ENCODE data around the gene TMEM222. TPM values are rescaled to one million over a fixed set of nuclear protein-coding genes. Genes with fewer than 3 reads are reported as not detected.

TMEM222 gene
- total RNA-seq, 1 experiment from 2014 or later = 28.7 TPM

GRCh38 chr1:27368869-27369582 is 47.1 kb downstream of the TMEM222 start:
- POLR2A ChIA-PET = interaction anchor here (0.6 to 1.5 kb wide), 2 partner anchors 51 to 62 kb away, joined by 3 to 6 read pairs; no protein-coding TSS in a partner anchor
- no peaks in the 10 kb centered on the region for H3K36me3 Mint-ChIP-seq
- H3K4me1 Mint-ChIP-seq = peaks cover 29% of the 10 kb centered on the region
- no peak overlapping the region; the same call in 1 of the 2 replicates for H3K27ac Mint-ChIP-seq
- DNase-seq (ENCODE audit: low spot score) = no peak
- CTCF ChIA-PET = interaction anchor here (0.6 to 8.7 kb wide), 14 partner anchors 9 to 404 kb away, joined by 3 to 258 read pairs (median 4); partner anchors contain the start of genes CD164L2, FAM76A and STX12
- no peaks in the 10 kb centered on the region for H3K9me3 Mint-ChIP-seq
- H3K4me3 Mint-ChIP-seq = no peak overlapping the region
- ATAC-seq = no peak
- H3K27me3 Mint-ChIP-seq (ENCODE audit: low read depth) = peaks cover 8% of the 10 kb centered on the region
- TF ChIP-seq, protein P1, sequence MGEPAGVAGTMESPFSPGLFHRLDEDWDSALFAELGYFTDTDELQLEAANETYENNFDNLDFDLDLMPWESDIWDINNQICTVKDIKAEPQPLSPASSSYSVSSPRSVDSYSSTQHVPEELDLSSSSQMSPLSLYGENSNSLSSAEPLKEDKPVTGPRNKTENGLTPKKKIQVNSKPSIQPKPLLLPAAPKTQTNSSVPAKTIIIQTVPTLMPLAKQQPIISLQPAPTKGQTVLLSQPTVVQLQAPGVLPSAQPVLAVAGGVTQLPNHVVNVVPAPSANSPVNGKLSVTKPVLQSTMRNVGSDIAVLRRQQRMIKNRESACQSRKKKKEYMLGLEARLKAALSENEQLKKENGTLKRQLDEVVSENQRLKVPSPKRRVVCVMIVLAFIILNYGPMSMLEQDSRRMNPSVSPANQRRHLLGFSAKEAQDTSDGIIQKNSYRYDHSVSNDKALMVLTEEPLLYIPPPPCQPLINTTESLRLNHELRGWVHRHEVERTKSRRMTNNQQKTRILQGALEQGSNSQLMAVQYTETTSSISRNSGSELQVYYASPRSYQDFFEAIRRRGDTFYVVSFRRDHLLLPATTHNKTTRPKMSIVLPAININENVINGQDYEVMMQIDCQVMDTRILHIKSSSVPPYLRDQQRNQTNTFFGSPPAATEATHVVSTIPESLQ (CRISPR knock-in tag; IDR thresholded peaks at IDR 0.05) = no peak
- TF ChIP-seq ATF1 (CRISPR knock-in tag; IDR thresholded peaks at IDR 0.05) = no peak
- no peak for TF ChIP-seq HMGA2 (CRISPR knock-in tag; IDR thresholded peaks at IDR 0.05)
- no peak for TF ChIP-seq ZNF416 (CRISPR knock-in tag; IDR thresholded peaks at IDR 0.05)
- TF ChIP-seq CBFB (CRISPR knock-in tag; IDR thresholded peaks at IDR 0.05; ENCODE audit: low read depth) = no peak
- TF ChIP-seq ZNF396 (CRISPR knock-in tag; IDR thresholded peaks at IDR 0.05; ENCODE audit: borderline replicate concordance) = no peak
- no peak for TF ChIP-seq OVOL2 (CRISPR knock-in tag; IDR thresholded peaks at IDR 0.05; ENCODE audit: borderline replicate concordance)
- no peak for TF ChIP-seq RORB (CRISPR knock-in tag; IDR thresholded peaks at IDR 0.05)
- no peak for TF ChIP-seq GTF2I (CRISPR knock-in tag; conservative IDR thresholded peaks at IDR 0.05)
- no peak for TF ChIP-seq NFATC4 (CRISPR knock-in tag; IDR thresholded peaks at IDR 0.05)
- TF ChIP-seq, protein P2, sequence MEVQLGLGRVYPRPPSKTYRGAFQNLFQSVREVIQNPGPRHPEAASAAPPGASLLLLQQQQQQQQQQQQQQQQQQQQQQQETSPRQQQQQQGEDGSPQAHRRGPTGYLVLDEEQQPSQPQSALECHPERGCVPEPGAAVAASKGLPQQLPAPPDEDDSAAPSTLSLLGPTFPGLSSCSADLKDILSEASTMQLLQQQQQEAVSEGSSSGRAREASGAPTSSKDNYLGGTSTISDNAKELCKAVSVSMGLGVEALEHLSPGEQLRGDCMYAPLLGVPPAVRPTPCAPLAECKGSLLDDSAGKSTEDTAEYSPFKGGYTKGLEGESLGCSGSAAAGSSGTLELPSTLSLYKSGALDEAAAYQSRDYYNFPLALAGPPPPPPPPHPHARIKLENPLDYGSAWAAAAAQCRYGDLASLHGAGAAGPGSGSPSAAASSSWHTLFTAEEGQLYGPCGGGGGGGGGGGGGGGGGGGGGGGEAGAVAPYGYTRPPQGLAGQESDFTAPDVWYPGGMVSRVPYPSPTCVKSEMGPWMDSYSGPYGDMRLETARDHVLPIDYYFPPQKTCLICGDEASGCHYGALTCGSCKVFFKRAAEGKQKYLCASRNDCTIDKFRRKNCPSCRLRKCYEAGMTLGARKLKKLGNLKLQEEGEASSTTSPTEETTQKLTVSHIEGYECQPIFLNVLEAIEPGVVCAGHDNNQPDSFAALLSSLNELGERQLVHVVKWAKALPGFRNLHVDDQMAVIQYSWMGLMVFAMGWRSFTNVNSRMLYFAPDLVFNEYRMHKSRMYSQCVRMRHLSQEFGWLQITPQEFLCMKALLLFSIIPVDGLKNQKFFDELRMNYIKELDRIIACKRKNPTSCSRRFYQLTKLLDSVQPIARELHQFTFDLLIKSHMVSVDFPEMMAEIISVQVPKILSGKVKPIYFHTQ (CRISPR knock-in tag; IDR thresholded peaks at IDR 0.05) = no peak
- TF ChIP-seq KAT7 (CRISPR knock-in tag; IDR thresholded peaks at IDR 0.05; ENCODE audit: borderline replicate concordance) = no peak
- no peak for TF ChIP-seq ZNF263 (CRISPR knock-in tag; IDR thresholded peaks at IDR 0.05; ENCODE audit: low read depth)
- TF ChIP-seq ZBTB21 (CRISPR knock-in tag; IDR thresholded peaks at IDR 0.05; ENCODE audit: borderline replicate concordance) = no peak
- TF ChIP-seq, protein P3, sequence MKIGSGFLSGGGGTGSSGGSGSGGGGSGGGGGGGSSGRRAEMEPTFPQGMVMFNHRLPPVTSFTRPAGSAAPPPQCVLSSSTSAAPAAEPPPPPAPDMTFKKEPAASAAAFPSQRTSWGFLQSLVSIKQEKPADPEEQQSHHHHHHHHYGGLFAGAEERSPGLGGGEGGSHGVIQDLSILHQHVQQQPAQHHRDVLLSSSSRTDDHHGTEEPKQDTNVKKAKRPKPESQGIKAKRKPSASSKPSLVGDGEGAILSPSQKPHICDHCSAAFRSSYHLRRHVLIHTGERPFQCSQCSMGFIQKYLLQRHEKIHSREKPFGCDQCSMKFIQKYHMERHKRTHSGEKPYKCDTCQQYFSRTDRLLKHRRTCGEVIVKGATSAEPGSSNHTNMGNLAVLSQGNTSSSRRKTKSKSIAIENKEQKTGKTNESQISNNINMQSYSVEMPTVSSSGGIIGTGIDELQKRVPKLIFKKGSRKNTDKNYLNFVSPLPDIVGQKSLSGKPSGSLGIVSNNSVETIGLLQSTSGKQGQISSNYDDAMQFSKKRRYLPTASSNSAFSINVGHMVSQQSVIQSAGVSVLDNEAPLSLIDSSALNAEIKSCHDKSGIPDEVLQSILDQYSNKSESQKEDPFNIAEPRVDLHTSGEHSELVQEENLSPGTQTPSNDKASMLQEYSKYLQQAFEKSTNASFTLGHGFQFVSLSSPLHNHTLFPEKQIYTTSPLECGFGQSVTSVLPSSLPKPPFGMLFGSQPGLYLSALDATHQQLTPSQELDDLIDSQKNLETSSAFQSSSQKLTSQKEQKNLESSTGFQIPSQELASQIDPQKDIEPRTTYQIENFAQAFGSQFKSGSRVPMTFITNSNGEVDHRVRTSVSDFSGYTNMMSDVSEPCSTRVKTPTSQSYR (CRISPR knock-in tag; IDR thresholded peaks at IDR 0.05) = no peak
- TF ChIP-seq, protein P4, sequence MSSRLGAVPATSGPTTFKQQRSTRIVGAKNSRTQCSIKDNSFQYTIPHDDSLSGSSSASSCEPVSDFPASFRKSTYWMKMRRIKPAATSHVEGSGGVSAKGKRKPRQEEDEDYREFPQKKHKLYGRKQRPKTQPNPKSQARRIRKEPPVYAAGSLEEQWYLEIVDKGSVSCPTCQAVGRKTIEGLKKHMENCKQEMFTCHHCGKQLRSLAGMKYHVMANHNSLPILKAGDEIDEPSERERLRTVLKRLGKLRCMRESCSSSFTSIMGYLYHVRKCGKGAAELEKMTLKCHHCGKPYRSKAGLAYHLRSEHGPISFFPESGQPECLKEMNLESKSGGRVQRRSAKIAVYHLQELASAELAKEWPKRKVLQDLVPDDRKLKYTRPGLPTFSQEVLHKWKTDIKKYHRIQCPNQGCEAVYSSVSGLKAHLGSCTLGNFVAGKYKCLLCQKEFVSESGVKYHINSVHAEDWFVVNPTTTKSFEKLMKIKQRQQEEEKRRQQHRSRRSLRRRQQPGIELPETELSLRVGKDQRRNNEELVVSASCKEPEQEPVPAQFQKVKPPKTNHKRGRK (CRISPR knock-in tag; IDR thresholded peaks at IDR 0.05; ENCODE audit: borderline replicate concordance) = no peak
- no peak for TF ChIP-seq RELA (CRISPR knock-in tag; IDR thresholded peaks at IDR 0.05; ENCODE audit: borderline replicate concordance)
